ENCODE data around the gene PLN. TPM values are rescaled to one million over a fixed set of nuclear protein-coding genes. Genes with fewer than 3 reads are reported as not detected.

PLN gene
- total and polyA plus RNA-seq, 9 of the 15 experiments (the other 6 are each of a cell fraction or from before 2014, with no cell fraction given) = 0.03 to 0.30 (median 0.03) TPM; not detected in 6

DNA sequence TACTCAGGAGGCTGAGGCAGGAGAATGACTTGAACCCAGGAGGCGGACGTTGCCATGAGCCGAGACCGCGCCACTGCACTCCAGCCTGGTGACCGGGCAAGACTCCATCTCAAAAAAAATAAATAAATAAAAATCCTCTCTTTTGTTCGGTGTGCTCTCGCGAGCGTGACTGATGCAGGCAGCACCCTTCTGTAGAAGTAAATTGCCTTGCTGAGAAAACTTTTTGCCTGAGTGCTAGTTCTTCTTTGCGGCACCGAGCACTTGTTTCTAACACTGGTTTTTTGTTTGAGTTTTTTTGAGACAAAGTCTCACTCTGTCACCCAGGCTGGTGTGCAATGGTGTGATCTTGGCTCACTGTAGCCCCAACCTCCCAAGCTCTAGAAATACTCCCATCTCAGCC lies 30.5 kb downstream of the PLN start (continued):
- peak; percentile 92 for TF ChIP-seq ZNF280A (IDR thresholded peaks at IDR 0.05; ENCODE audit: low read depth, partially characterized antibody)
- TF ChIP-seq XRCC3 (IDR thresholded peaks at IDR 0.05) = no peak
- TF ChIP-seq ZNF764 (CRISPR knock-in tag; IDR thresholded peaks at IDR 0.05; ENCODE audit: low read depth) = no peak
- TF ChIP-seq ZKSCAN3 (CRISPR knock-in tag; IDR thresholded peaks at IDR 0.05) = no peak

- in situ Hi-C loops (cut with MboI) (no loop called here), intact Hi-C loops (cut with micrococcal nuclease) (loop anchor here (2.0 kb wide), 2 partner anchors 27 to 39 kb away; no protein-coding TSS in a partner anchor)
- 66% methylated on average over 2 of the region's 2 CpGs for WGBS (ENCODE audit: insufficient coverage, low coverage, missing lambda C conversion rate)
- ChIA-PET CTCF (ENCODE audit: low intra/inter-chr PET ratio) (interaction anchor here (1.0 kb wide), 1 partner anchor 296 kb away, joined by 3 read pairs; no protein-coding TSS in a partner anchor), POLR2A (no interaction called here)
- DNase-seq (ENCODE audit: extremely low read depth in 1 of 4, low spot score in 3 of 4) (no peak), ATAC-seq (no peak), FAIRE-seq (no peak)
- no peaks in the 10 kb centered on the region for H4K20me1 ChIP-seq (replicated peaks; ENCODE audit: control insufficient read depth, insufficient read depth, low read length)
- H3K9me3 ChIP-seq (replicated peaks; ENCODE audit: control insufficient read depth, insufficient read depth, low read depth, low read length) = peaks cover 3% of the 10 kb centered on the region
- no peaks in the 10 kb centered on the region; the same call in 1 of the 3 replicates for H3K36me3 ChIP-seq (ENCODE audit: control insufficient read depth, insufficient read depth, low read length)
- peaks cover 0 to 14% of the 10 kb centered on the region in 2 experiments; a peak in 3 of 5 replicates for H3K4me1 ChIP-seq (replicated peaks in 1 of 2; ENCODE audit: control insufficient read depth in 2 of 2, insufficient read depth in 2 of 2, low read length in 2 of 2)
- no peak overlapping the region for H3K4me3 ChIP-seq
- H3K27me3 ChIP-seq (ENCODE audit: control insufficient read depth in 2 of 2, insufficient read depth in 2 of 2, low read length in 2 of 2) = no peaks in the 10 kb centered on the region
- H3K4me2 ChIP-seq (ENCODE audit: insufficient read depth, low read length) = no peak overlapping the region
- H3K27ac ChIP-seq (ENCODE audit: extremely low read depth, low read depth, low read length) = no peak overlapping the region
- H3K9me1 ChIP-seq (ENCODE audit: control insufficient read depth, insufficient read depth, low read length) = no peaks in the 10 kb centered on the region
- H3K79me2 ChIP-seq (ENCODE audit: control insufficient read depth, insufficient read depth, low read length) = no peaks in the 10 kb centered on the region
- no peak overlapping the region for H3K9ac ChIP-seq (ENCODE audit: insufficient read depth in 1 of 2, low read depth in 2 of 2, low read length in 2 of 2)
- no peak overlapping the region for H2AFZ ChIP-seq (ENCODE audit: low read depth, low read length)
- BruUV-seq (replicated peaks) = no TSS peak
- TF ChIP-seq MIER1 (IDR thresholded peaks at IDR 0.05; ENCODE audit: low read depth) (no peak), HMG20B (CRISPR knock-in tag; IDR thresholded peaks at IDR 0.05) (no peak), SRF (CRISPR knock-in tag; IDR thresholded peaks at IDR 0.05) (no peak), DIDO1 (tag; IDR thresholded peaks at IDR 0.05; ENCODE audit: low read depth) (no peak)
- TF ChIP-seq, protein P1, sequence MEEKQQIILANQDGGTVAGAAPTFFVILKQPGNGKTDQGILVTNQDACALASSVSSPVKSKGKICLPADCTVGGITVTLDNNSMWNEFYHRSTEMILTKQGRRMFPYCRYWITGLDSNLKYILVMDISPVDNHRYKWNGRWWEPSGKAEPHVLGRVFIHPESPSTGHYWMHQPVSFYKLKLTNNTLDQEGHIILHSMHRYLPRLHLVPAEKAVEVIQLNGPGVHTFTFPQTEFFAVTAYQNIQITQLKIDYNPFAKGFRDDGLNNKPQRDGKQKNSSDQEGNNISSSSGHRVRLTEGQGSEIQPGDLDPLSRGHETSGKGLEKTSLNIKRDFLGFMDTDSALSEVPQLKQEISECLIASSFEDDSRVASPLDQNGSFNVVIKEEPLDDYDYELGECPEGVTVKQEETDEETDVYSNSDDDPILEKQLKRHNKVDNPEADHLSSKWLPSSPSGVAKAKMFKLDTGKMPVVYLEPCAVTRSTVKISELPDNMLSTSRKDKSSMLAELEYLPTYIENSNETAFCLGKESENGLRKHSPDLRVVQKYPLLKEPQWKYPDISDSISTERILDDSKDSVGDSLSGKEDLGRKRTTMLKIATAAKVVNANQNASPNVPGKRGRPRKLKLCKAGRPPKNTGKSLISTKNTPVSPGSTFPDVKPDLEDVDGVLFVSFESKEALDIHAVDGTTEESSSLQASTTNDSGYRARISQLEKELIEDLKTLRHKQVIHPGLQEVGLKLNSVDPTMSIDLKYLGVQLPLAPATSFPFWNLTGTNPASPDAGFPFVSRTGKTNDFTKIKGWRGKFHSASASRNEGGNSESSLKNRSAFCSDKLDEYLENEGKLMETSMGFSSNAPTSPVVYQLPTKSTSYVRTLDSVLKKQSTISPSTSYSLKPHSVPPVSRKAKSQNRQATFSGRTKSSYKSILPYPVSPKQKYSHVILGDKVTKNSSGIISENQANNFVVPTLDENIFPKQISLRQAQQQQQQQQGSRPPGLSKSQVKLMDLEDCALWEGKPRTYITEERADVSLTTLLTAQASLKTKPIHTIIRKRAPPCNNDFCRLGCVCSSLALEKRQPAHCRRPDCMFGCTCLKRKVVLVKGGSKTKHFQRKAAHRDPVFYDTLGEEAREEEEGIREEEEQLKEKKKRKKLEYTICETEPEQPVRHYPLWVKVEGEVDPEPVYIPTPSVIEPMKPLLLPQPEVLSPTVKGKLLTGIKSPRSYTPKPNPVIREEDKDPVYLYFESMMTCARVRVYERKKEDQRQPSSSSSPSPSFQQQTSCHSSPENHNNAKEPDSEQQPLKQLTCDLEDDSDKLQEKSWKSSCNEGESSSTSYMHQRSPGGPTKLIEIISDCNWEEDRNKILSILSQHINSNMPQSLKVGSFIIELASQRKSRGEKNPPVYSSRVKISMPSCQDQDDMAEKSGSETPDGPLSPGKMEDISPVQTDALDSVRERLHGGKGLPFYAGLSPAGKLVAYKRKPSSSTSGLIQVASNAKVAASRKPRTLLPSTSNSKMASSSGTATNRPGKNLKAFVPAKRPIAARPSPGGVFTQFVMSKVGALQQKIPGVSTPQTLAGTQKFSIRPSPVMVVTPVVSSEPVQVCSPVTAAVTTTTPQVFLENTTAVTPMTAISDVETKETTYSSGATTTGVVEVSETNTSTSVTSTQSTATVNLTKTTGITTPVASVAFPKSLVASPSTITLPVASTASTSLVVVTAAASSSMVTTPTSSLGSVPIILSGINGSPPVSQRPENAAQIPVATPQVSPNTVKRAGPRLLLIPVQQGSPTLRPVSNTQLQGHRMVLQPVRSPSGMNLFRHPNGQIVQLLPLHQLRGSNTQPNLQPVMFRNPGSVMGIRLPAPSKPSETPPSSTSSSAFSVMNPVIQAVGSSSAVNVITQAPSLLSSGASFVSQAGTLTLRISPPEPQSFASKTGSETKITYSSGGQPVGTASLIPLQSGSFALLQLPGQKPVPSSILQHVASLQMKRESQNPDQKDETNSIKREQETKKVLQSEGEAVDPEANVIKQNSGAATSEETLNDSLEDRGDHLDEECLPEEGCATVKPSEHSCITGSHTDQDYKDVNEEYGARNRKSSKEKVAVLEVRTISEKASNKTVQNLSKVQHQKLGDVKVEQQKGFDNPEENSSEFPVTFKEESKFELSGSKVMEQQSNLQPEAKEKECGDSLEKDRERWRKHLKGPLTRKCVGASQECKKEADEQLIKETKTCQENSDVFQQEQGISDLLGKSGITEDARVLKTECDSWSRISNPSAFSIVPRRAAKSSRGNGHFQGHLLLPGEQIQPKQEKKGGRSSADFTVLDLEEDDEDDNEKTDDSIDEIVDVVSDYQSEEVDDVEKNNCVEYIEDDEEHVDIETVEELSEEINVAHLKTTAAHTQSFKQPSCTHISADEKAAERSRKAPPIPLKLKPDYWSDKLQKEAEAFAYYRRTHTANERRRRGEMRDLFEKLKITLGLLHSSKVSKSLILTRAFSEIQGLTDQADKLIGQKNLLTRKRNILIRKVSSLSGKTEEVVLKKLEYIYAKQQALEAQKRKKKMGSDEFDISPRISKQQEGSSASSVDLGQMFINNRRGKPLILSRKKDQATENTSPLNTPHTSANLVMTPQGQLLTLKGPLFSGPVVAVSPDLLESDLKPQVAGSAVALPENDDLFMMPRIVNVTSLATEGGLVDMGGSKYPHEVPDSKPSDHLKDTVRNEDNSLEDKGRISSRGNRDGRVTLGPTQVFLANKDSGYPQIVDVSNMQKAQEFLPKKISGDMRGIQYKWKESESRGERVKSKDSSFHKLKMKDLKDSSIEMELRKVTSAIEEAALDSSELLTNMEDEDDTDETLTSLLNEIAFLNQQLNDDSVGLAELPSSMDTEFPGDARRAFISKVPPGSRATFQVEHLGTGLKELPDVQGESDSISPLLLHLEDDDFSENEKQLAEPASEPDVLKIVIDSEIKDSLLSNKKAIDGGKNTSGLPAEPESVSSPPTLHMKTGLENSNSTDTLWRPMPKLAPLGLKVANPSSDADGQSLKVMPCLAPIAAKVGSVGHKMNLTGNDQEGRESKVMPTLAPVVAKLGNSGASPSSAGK (IDR thresholded peaks at IDR 0.05) = no peak
Measured at GRCh38 chr6:118579786-118580185, 31.7 kb downstream of the PLN start.
